Lower leg skin (tissue), 3 donors: ENCODE results near the gene SLCO1A2.

Source experiments
- CTCF ChIP-seq, 3 donors: fragments of 450-650 bp; IDR thresholded peaks; one replicate each; pipeline ENCODE4 v1.5.1; 2016; ENCODE audit warnings: antibody characterized with exemption in 3 of 3, mild to moderate bottlenecking in 3 of 3, moderate library complexity in 2 of 3
- POLR2A ChIP-seq, 2 donors: fragments of 450-650 bp; IDR thresholded peaks; one replicate each; pipeline ENCODE4 v1.6.1; 2016 to 2017; ENCODE audit warnings: antibody characterized with exemption in 2 of 2, mild to moderate bottlenecking in 1 of 2, moderate library complexity in 1 of 2

GRCh38 chr12:21221778-21222177 is 112.9 kb downstream of the SLCO1A2 start:
- no peak for TF ChIP-seq CTCF (IDR thresholded peaks at IDR 0.05)
- TF ChIP-seq POLR2A (IDR thresholded peaks at IDR 0.05): no peak
